ENCODE data around the gene RECQL5.

Gene RECQL5

GRCh38 chr17:75619506-75620431 is 47.2 kb downstream of the RECQL5 start:
- H3K36me3 Mint-ChIP-seq (ENCODE audit: low read depth): no peaks in the 10 kb centered on the region
- no peak overlapping the region for H3K4me3 Mint-ChIP-seq
- TF ChIP-seq CTCF (IDR thresholded peaks at IDR 0.05; ENCODE audit: unreplicated experiment in 3 of 3): peak; percentile 32 to 50 (median 37)
- no peaks in the 10 kb centered on the region for H3K27me3 Mint-ChIP-seq (ENCODE audit: low read depth)
- peaks cover 10% of the 10 kb centered on the region for H3K4me1 Mint-ChIP-seq
- H3K9me3 Mint-ChIP-seq: no peaks in the 10 kb centered on the region
- no peak overlapping the region for H3K27ac Mint-ChIP-seq

DNA sequence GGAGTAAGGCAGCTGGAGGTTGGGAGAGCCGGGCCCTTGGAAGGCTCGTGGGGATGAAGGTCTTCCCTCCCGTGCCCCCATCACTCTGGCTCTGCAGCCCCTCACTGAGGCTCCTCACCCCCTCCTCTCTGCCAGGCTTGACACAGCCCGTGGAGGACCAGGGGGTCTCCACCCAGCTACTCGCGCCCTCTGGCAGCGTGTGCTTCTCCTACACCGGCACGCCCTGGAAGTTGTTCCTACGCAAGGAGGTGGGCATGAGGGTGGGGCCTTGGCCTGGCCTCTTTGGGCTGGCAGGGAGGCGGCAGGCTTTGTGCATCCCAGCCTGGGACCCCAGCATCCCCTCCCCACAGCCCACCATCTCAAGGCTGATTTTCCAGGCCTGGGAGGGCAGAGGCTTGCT is 49.3 kb downstream of the RECQL5 start:
- Mint-ChIP-seq H3K9me3 (no peaks in the 10 kb centered on the region), H3K36me3 (ENCODE audit: low read depth) (no peaks in the 10 kb centered on the region), H3K27me3 (ENCODE audit: low read depth) (peaks cover 3% of the 10 kb centered on the region), H3K4me3 (no peak overlapping the region), H3K27ac (no peak overlapping the region), H3K4me1 (peaks cover 9% of the 10 kb centered on the region)
- TF ChIP-seq CTCF (IDR thresholded peaks at IDR 0.05; ENCODE audit: unreplicated experiment in 3 of 3): no peak

- no peaks in the 10 kb centered on the region for H3K36me3 Mint-ChIP-seq (ENCODE audit: low read depth)
- no peak for TF ChIP-seq CTCF (IDR thresholded peaks at IDR 0.05; ENCODE audit: unreplicated experiment in 3 of 3)
- H3K4me1 Mint-ChIP-seq: peaks cover 4% of the 10 kb centered on the region
- H3K27ac Mint-ChIP-seq: no peak overlapping the region
- H3K27me3 Mint-ChIP-seq (ENCODE audit: low read depth): peaks cover 3% of the 10 kb centered on the region
- no peak overlapping the region for H3K4me3 Mint-ChIP-seq
- H3K9me3 Mint-ChIP-seq: no peaks in the 10 kb centered on the region
Observed at GRCh38 chr17:75617218-75617617, 49.7 kb downstream of the RECQL5 start.

- H3K4me3 Mint-ChIP-seq: no peak overlapping the region
- no peak for TF ChIP-seq CTCF (IDR thresholded peaks at IDR 0.05; ENCODE audit: unreplicated experiment in 3 of 3)
- peaks cover 3% of the 10 kb centered on the region for H3K27me3 Mint-ChIP-seq (ENCODE audit: low read depth)
- H3K36me3 Mint-ChIP-seq (ENCODE audit: low read depth): no peaks in the 10 kb centered on the region
- no peak overlapping the region for H3K27ac Mint-ChIP-seq
- H3K4me1 Mint-ChIP-seq: no peaks in the 10 kb centered on the region
- H3K9me3 Mint-ChIP-seq: no peaks in the 10 kb centered on the region
Observed at GRCh38 chr17:75616521-75617122, 50.3 kb downstream of the RECQL5 start.

GRCh38 chr17:75615301-75615700 is 51.7 kb downstream of the RECQL5 start:
- H3K36me3 Mint-ChIP-seq (ENCODE audit: low read depth): no peaks in the 10 kb centered on the region
- H3K9me3 Mint-ChIP-seq: no peaks in the 10 kb centered on the region
- TF ChIP-seq CTCF (IDR thresholded peaks at IDR 0.05; ENCODE audit: unreplicated experiment in 3 of 3): no peak

More at GRCh38 chr17:75615301-75615700, 51.7 kb downstream of the RECQL5 start:
- Mint-ChIP-seq H3K27me3 (ENCODE audit: low read depth) (peaks cover 3% of the 10 kb centered on the region), H3K4me1 (no peaks in the 10 kb centered on the region), H3K27ac (no peak overlapping the region), H3K4me3 (no peak overlapping the region)

Measured in nephron (organoid).